IPS DF 6.9 (cell line): ENCODE data around the gene NHEJ1.

ENCODE experiments used
- DNase-seq: peaks from one replicate; pipeline ENCODE4 v3.0.0-alpha.2; 2013; ENCODE audit warnings: low read depth, low spot score
- H3K27ac ChIP-seq: one replicate; pipeline ENCODE4 v1.5.1; 2013; ENCODE audit warnings: low read length, control low read depth
- H3K27me3 ChIP-seq: 2 replicates; pipeline ENCODE4 v1.6.1; 2013; ENCODE audit warnings: mild to moderate bottlenecking, low read length; ENCODE audit not compliant: control insufficient read depth, insufficient read depth
- H3K36me3 ChIP-seq: 2 replicates; pipeline ENCODE4 v1.6.1; 2013; ENCODE audit warnings: low read length; ENCODE audit not compliant: control insufficient read depth, insufficient read depth
- H3K4me1 ChIP-seq: 2 replicates; pipeline ENCODE4 v1.6.1; 2013; ENCODE audit warnings: low read length; ENCODE audit not compliant: control insufficient read depth, insufficient read depth
- H3K4me3 ChIP-seq: 2 replicates; pipeline ENCODE4 v1.5.1; 2013; ENCODE audit warnings: mild to moderate bottlenecking, low read length
- H3K9me3 ChIP-seq: 2 replicates; pipeline ENCODE4 v1.6.1; 2013; ENCODE audit warnings: low read length, inconsistent platforms; ENCODE audit not compliant: control insufficient read depth, insufficient read depth
- WGBS: extraction: QIAGEN DNeasy Blood & Tissue Kit; methylation state at CpG from one replicate; pipeline ENCODE4 v1.1.7; 2013; ENCODE audit warnings: mixed read lengths, missing lambda C conversion rate; ENCODE audit not compliant: insufficient read length, insufficient coverage; 5-methylcytosine and 5-hydroxymethylcytosine counted together

NHEJ1 gene

DNA sequence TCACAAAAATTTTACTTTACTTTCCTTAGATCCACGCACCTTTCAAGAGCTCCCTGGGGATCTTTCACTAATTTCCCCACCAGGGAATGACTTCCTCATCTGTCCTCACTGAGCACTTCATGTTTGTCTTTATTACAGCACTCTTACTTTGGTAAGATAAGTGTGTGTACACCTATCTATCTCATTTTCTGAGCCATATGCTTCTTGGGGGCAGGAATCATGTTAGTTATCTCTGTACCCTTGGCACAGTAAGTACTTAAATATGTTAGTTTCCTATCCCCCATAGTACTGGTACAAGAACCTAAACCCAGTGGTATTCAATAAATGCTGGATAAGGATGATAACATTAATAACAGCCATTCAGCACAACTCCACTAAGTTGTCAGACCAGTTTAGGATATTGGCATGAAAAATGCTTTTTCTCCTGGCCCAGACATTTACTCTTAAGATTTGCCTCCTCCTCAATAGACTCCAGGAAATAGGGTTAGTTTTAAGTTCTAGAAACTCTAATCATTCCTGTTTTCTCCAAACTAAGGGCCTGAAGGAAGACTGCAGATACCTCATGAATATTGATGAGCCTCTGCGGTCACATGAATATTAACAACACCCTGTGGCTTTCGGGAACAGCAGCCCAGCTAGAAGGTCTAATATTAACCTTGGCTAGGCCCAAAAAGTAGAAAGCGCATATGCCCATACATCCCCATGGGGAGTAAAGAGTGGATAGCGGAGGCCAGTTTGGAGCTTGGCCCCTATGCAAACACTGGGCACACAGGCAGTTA is 38.2 kb downstream of the NHEJ1 start:
- no peak overlapping the region for H3K27ac ChIP-seq
- no peak overlapping the region for H3K4me3 ChIP-seq
- H3K4me1 ChIP-seq: 0 out of 2 replicates have a peak, but pooled peaks cover 1% of the 10 kb centered on the region
- no peaks in the 10 kb centered on the region for H3K27me3 ChIP-seq
- WGBS: no CpG with 5 or more reads among the region's 5 CpGs
- no peak for DNase-seq
- no peaks in the 10 kb centered on the region for H3K9me3 ChIP-seq
- no peaks in the 10 kb centered on the region for H3K36me3 ChIP-seq

DNA sequence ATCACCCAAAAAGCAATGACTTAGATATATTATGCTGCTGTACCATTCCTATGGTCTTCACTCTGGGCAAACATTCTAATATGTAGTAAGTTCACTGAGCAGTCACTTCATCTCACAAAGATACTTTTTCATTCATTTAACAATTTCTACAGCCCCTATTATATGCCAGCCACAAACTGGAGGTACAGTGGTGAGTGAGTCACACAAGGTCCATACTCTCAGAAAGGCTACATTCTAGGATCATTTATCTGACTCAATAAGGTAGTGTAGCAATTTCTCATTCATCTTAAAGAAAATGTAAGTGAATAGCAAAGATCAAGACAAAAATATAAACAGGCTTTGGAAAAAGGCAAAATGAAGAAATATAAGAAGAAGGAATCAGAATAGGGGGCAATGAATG is 40.5 kb downstream of the NHEJ1 start:
- Histone ChIP-seq H3K9me3 (no peaks in the 10 kb centered on the region), H3K4me1 (0 out of 2 replicates have a peak, but pooled peaks cover 1% of the 10 kb centered on the region), H3K4me3 (no peak overlapping the region), H3K36me3 (no peaks in the 10 kb centered on the region), H3K27ac (no peak overlapping the region), H3K27me3 (no peaks in the 10 kb centered on the region)
- no peak for DNase-seq

DNA sequence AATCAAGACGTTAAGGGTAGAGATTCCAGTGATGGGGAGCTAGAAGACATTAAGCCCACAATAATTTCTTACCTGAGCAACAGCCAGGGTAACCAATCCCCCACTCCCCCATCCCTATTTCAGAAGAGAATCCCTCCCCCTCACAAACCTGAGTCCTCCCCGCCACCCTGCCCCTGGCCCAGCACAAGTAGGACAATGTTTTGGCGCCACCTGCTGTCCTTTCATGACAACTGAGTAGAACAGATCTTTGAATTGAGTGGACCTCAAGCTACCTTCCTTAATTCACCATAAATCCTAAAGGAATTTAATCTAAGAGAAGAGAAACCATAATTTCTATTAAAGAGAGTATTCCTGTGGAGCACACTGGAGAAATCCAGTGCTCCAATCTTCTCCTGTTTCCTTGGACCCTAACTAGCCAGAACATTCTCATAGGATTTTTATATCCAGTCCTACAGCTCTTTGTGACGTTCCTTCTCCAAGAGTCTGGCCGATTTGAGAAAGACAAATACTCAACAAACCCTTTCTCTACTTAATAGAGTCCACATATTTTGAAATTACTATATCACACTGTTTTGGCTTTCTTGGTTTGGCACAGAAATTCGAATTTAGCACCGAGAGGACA is 41.1 kb downstream of the NHEJ1 start:
- Histone ChIP-seq H3K4me3 (no peak overlapping the region), H3K27me3 (no peaks in the 10 kb centered on the region), H3K27ac (no peak overlapping the region), H3K36me3 (no peaks in the 10 kb centered on the region), H3K9me3 (no peaks in the 10 kb centered on the region), H3K4me1 (0 out of 2 replicates have a peak, but pooled peaks cover 1% of the 10 kb centered on the region)
- WGBS: no CpG with 5 or more reads among the region's 7 CpGs
- peak; percentile 57 for DNase-seq

DNA sequence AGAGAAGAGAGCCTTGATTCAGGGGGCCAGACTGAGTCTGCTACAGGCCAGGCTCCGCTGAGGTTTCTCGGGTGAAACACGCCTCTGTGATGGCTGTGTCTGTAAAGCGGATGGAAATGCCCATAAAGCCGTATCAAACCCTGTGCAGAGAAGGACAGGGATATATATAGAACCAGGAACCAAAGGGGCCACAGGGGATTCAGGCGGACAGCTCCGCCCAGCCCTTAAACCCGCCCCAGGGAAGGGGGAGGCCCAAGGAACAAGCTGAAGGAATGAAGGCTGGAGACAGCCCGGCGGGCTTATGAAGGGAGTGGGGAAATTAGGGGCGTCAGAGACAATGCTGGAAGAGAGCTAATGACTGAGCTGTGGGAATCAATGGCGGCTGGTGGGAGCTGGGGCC is 42.1 kb downstream of the NHEJ1 start:
- DNase-seq: no peak
- Histone ChIP-seq H3K27ac (no peak overlapping the region), H3K9me3 (no peaks in the 10 kb centered on the region), H3K4me3 (no peak overlapping the region), H3K27me3 (no peaks in the 10 kb centered on the region), H3K36me3 (no peaks in the 10 kb centered on the region), H3K4me1 (no peaks in the 10 kb centered on the region)
- no CpG with 5 or more reads among the region's 12 CpGs for WGBS

DNA sequence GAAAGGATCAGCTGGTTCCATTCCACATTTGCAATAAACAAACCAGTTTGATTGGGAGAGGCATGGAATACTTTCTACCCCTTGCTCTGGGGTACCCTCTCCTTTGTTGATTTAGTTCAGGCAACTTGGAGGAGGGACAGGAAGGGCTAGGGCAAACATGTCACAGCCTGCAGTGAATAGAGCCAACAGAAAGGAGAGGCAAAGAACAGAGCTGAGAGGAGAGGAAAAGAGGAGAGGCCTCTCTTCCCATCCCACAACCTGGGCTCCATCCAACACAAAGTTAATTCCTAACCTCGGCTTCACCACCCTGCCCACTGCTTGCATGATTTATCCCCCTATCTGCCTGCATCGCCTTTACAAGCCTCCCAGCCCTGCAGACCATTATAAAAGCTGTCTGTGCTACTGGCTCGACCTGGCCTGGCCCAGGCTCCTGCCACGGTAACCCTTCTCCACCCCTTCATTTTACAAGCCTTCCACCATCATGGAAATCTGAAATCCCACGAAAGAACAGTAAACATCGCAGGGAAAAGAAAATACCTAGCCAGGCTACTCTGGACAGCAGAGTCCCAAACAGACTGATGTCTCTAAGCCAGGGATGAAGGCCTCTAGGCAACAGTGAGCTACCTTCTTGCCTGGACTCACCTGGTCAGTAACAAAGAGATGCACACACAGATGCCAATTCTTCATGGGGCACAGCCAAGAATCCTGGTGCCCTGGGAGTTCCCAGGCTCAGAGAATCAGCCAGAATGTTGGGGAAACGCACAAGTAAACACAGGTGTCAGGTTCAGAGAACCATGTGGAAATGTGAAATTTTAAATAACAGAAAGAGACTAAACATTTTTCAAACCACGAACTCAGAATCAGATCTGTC is 43.6 kb downstream of the NHEJ1 start:
- Histone ChIP-seq H3K4me1 (no peaks in the 10 kb centered on the region), H3K27ac (no peak overlapping the region), H3K4me3 (no peak overlapping the region), H3K9me3 (no peaks in the 10 kb centered on the region), H3K27me3 (no peaks in the 10 kb centered on the region), H3K36me3 (no peaks in the 10 kb centered on the region)
- WGBS: no CpG with 5 or more reads among the region's 8 CpGs
- no peak for DNase-seq

DNA sequence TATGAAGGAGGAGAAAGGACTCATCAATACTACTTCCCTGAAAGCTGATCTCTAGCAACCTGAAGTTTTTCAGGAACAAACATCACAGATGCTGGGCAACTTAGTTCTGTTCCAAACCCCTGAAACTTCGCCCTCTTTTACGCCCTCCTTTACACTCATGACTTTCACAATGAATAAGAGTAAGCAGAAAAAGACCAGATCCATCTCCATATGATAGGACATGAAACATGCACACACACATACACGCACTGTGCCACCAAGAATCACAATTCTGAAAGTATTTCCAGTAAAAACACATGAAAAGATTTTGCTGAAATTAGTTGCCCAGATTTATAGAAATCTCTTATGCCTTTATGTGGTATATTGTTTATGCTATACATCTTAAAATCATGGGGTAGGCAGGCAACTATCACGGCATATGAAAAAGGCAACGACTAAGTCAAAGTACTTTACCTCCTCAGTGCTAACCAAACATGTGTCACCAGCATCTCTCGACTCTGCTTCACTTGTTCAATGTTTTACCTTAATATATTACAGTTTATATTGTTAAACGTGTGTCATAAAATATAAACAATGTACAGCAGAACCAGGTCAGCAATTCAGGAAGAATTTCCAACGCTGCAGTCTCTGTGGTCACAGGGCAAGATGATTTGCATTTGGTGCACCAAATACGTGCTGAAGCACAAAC is 47.8 kb downstream of the NHEJ1 start:
- Histone ChIP-seq H3K27ac (no peak overlapping the region), H3K36me3 (no peaks in the 10 kb centered on the region), H3K4me3 (no peak overlapping the region), H3K9me3 (no peaks in the 10 kb centered on the region), H3K27me3 (no peaks in the 10 kb centered on the region; the same call in 1 of the 2 replicates), H3K4me1 (0 out of 2 replicates have a peak, but pooled peaks cover 2% of the 10 kb centered on the region)
- no peak for DNase-seq
- WGBS: no CpG with 5 or more reads among the region's 9 CpGs

DNA sequence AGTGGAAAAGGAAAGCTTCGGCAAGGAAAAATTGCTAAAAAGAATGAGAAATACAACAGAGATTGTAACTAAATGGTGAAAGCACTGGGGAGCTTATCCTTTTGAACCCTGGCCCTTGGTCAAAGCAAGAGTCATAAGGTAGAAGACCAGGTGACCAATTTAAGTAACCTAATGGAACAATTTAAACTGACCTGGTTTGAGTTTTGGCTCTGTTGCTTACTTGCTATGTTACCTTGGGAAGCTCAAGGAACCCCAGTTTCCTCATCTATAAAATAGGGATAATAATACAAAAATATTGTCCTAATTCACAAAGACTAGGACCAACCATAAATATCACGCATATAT is 48.6 kb downstream of the NHEJ1 start:
- no peaks in the 10 kb centered on the region for H3K9me3 ChIP-seq
- no peaks in the 10 kb centered on the region for H3K36me3 ChIP-seq
- 0 out of 2 replicates have a peak, but pooled peaks cover 2% of the 10 kb centered on the region for H3K4me1 ChIP-seq
- no peak overlapping the region for H3K27ac ChIP-seq
- no peak for DNase-seq
- 100% methylated on average over 1 of the region's 2 CpGs for WGBS
- no peaks in the 10 kb centered on the region; the same call in 1 of the 2 replicates for H3K27me3 ChIP-seq
- H3K4me3 ChIP-seq: no peak overlapping the region

DNA sequence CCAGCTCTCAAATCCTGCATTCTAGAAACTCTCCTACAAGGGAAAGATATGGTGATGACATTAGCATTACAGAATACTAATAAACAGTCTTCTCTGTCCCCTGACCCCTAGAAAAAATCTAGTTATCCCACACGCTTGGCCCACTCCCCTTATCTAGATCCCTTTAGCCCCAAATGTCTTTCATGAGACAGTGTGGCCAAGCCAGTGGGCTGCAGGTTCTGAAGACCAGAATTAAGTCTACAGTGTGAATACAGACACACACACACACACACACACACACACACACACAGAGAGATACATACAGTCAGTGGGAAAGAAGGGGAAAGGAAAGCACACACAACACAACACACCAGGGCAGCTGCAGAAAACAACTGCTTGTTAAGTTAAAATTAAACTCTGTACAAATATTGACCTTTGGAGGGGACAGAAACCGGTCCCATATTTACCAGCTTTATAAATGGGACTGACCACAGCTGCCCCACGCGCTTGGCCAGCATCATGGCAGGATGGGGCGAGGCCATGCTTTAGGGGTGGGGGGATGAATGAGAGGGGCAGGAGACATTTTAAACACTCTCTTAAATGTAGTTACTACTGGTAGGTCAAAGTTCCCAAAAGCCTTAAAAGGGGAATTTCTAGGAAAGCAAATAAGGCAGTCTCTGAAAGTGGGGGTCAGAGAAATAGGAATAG is 49.1 kb downstream of the NHEJ1 start:
- no peak overlapping the region for H3K4me3 ChIP-seq
- WGBS: no CpG with 5 or more reads among the region's 5 CpGs
- 0 out of 2 replicates have a peak, but pooled peaks cover 2% of the 10 kb centered on the region for H3K4me1 ChIP-seq
- H3K27me3 ChIP-seq: no peaks in the 10 kb centered on the region; the same call in 1 of the 2 replicates
- DNase-seq: no peak
- no peak overlapping the region for H3K27ac ChIP-seq
- H3K36me3 ChIP-seq: no peaks in the 10 kb centered on the region
- H3K9me3 ChIP-seq: no peaks in the 10 kb centered on the region

DNA sequence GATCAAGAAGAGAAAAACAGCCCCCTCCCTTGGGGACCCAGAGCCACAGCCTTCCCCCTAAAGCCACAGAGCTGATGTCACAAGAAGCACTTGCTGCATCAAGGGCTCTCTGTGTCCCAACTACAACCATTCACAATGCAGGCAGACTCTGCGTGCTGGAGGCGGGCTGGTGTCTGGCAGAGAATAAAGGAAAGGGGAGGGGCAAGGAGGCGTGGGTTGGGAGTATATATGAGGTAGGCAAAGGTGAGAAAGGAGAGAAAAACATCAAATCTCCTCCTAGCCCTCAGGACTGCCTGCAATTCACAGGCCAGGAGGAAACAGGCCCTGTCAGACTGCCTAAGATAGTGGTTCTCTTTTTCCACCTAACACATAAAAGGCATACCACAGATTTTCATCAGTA is 51.1 kb downstream of the NHEJ1 start:
- no peaks in the 10 kb centered on the region for H3K9me3 ChIP-seq
- H3K4me1 ChIP-seq: 0 out of 2 replicates have a peak, but pooled peaks cover 2% of the 10 kb centered on the region
- no peaks in the 10 kb centered on the region; the same call in 1 of the 2 replicates for H3K27me3 ChIP-seq
- peak; percentile 41 for DNase-seq
- no CpG with 5 or more reads among the region's 3 CpGs for WGBS
- no peaks in the 10 kb centered on the region for H3K36me3 ChIP-seq
- H3K4me3 ChIP-seq: no peak overlapping the region
- H3K27ac ChIP-seq: no peak overlapping the region
